ENCODE results near the gene OVCH1.
"Not testable (repeated sequence)": the region's sequence is repeated elsewhere in the genome, so short reads cannot be mapped to it uniquely, and the experiment has no call there.

The OVCH1 gene

GRCh38 chr12:29438752-29439408 is 58.6 kb downstream of the OVCH1 start:
- H3K4me1 ChIP-seq (ENCODE audit: low read length) = no peaks in the 10 kb centered on the region
- no peak for TF ChIP-seq CTCF (IDR thresholded peaks at IDR 0.05; ENCODE audit: low read depth, low read length)
- TF ChIP-seq EZH2phosphoT487 (IDR thresholded peaks at IDR 0.05; ENCODE audit: low read depth) = no peak
- no peak overlapping the region for H2AFZ ChIP-seq (ENCODE audit: low read depth, low read length)
- H3K36me3 ChIP-seq (replicated peaks; ENCODE audit: low read depth, low read length) = no peaks in the 10 kb centered on the region
- no peaks in the 10 kb centered on the region for H3K27me3 ChIP-seq (ENCODE audit: low read depth, low read length)
- no peak overlapping the region for H3K9ac ChIP-seq (ENCODE audit: low read length)
- H3K9me3 ChIP-seq (ENCODE audit: insufficient read depth, low read length) = no peaks in the 10 kb centered on the region
- H3K4me2 ChIP-seq (ENCODE audit: low read length) = no peak overlapping the region
- no peak overlapping the region for H3K4me3 ChIP-seq (ENCODE audit: low read length)
- H4K20me1 ChIP-seq (ENCODE audit: insufficient read depth, low read length) = no peaks in the 10 kb centered on the region
- no peak overlapping the region for H3K27ac ChIP-seq (ENCODE audit: low read length)
- H3K79me2 ChIP-seq (ENCODE audit: low read length) = no peaks in the 10 kb centered on the region

GRCh38 chr12:29437575-29437974 is 59.9 kb downstream of the OVCH1 start:
- Histone ChIP-seq H3K27me3 (ENCODE audit: low read depth, low read length) (no peaks in the 10 kb centered on the region), H3K4me3 (ENCODE audit: low read length) (no peak overlapping the region), H3K9me3 (ENCODE audit: insufficient read depth, low read length) (no peaks in the 10 kb centered on the region), H3K9ac (ENCODE audit: low read length) (no peak overlapping the region), H3K79me2 (ENCODE audit: low read length) (no peaks in the 10 kb centered on the region), H4K20me1 (ENCODE audit: insufficient read depth, low read length) (no peaks in the 10 kb centered on the region), H3K4me1 (ENCODE audit: low read length) (no peaks in the 10 kb centered on the region), H3K36me3 (replicated peaks; ENCODE audit: low read depth, low read length) (no peaks in the 10 kb centered on the region), H2AFZ (ENCODE audit: low read depth, low read length) (no peak overlapping the region), H3K27ac (ENCODE audit: low read length) (no peak overlapping the region), H3K4me2 (ENCODE audit: low read length) (no peak overlapping the region)
- TF ChIP-seq CTCF (IDR thresholded peaks at IDR 0.05; ENCODE audit: low read depth, low read length) (no peak), EZH2phosphoT487 (IDR thresholded peaks at IDR 0.05; ENCODE audit: low read depth) (no peak)

- not testable (repeated sequence) for H3K36me3 ChIP-seq (replicated peaks; ENCODE audit: low read depth, low read length); H3K4me2 ChIP-seq (ENCODE audit: low read length); H3K9me3 ChIP-seq (ENCODE audit: insufficient read depth, low read length); H3K4me3 ChIP-seq (ENCODE audit: low read length); H3K4me1 ChIP-seq (ENCODE audit: low read length); H3K27ac ChIP-seq (ENCODE audit: low read length); H2AFZ ChIP-seq (ENCODE audit: low read depth, low read length); H3K9ac ChIP-seq (ENCODE audit: low read length); H3K27me3 ChIP-seq (ENCODE audit: low read depth, low read length); H4K20me1 ChIP-seq (ENCODE audit: insufficient read depth, low read length); H3K79me2 ChIP-seq (ENCODE audit: low read length)
Observed at GRCh38 chr12:29436815-29437214, 60.7 kb downstream of the OVCH1 start.

- Histone ChIP-seq H3K79me2 (ENCODE audit: low read length) (no peaks in the 10 kb centered on the region), H3K4me1 (ENCODE audit: low read length) (peaks cover 35% of the 10 kb centered on the region), H2AFZ (ENCODE audit: low read depth, low read length) (no peak overlapping the region), H3K9me3 (ENCODE audit: insufficient read depth, low read length) (no peaks in the 10 kb centered on the region), H3K27me3 (ENCODE audit: low read depth, low read length) (no peaks in the 10 kb centered on the region), H3K9ac (ENCODE audit: low read length) (no peak overlapping the region), H3K4me3 (ENCODE audit: low read length) (no peak overlapping the region), H3K27ac (ENCODE audit: low read length) (no peak overlapping the region), H3K4me2 (ENCODE audit: low read length) (no peak overlapping the region), H4K20me1 (ENCODE audit: insufficient read depth, low read length) (no peaks in the 10 kb centered on the region), H3K36me3 (replicated peaks; ENCODE audit: low read depth, low read length) (no peaks in the 10 kb centered on the region)
- TF ChIP-seq EZH2phosphoT487 (IDR thresholded peaks at IDR 0.05; ENCODE audit: low read depth) (no peak), CTCF (IDR thresholded peaks at IDR 0.05; ENCODE audit: low read depth, low read length) (no peak)
Observed at GRCh38 chr12:29431513-29431912, 66.0 kb downstream of the OVCH1 start.

- no peak for TF ChIP-seq EZH2phosphoT487 (IDR thresholded peaks at IDR 0.05; ENCODE audit: low read depth)
- Histone ChIP-seq H3K79me2 (ENCODE audit: low read length) (no peaks in the 10 kb centered on the region), H3K4me3 (ENCODE audit: low read length) (no peak overlapping the region), H3K27me3 (ENCODE audit: low read depth, low read length) (no peaks in the 10 kb centered on the region), H2AFZ (ENCODE audit: low read depth, low read length) (no peak overlapping the region), H4K20me1 (ENCODE audit: insufficient read depth, low read length) (no peaks in the 10 kb centered on the region), H3K4me2 (ENCODE audit: low read length) (no peak overlapping the region), H3K9me3 (ENCODE audit: insufficient read depth, low read length) (no peaks in the 10 kb centered on the region), H3K27ac (ENCODE audit: low read length) (no peak overlapping the region), H3K9ac (ENCODE audit: low read length) (no peak overlapping the region), H3K4me1 (ENCODE audit: low read length) (peaks cover 35% of the 10 kb centered on the region), H3K36me3 (replicated peaks; ENCODE audit: low read depth, low read length) (no peaks in the 10 kb centered on the region)
Observed at GRCh38 chr12:29430716-29431044, 66.8 kb downstream of the OVCH1 start.
